SK-N-SH (cell line): ENCODE results near the gene KICS2. TPM values are rescaled to one million over a fixed set of nuclear protein-coding genes. Genes with fewer than 3 reads are reported as not detected.

Experiments
- CTCF ChIA-PET: fragments of 300-600, 350-600 bp; formaldehyde crosslinking; extraction: SDS; loops from one replicate; lab custom pipeline; 2021; lab: Yijun Ruan, JAX
- POLR2A ChIA-PET: fragments of 350-600 bp; sonication (Branson Sonifier 250); formaldehyde crosslinking; extraction: SDS; loops from one replicate; lab custom pipeline; 2020; ENCODE audit warnings: antibody characterized with exemption, inconsistent platforms; lab: Yijun Ruan, JAX
- DNase-seq: peaks from one replicate; pipeline ENCODE4 v3.0.0; 2012
- H2AFZ ChIP-seq: fragments of 200-600 bp; sonication (generic); 2 replicates; pipeline ENCODE4 v1.8.1; 2016; ENCODE audit warnings: antibody characterized with exemption, mild to moderate bottlenecking, low read depth
- H3F3A ChIP-seq: fragments of 200-600 bp; sonication (generic); replicated peaks from 2 replicates; pipeline ENCODE3; 2016; ENCODE audit warnings: antibody characterized with exemption, mild to moderate bottlenecking; ENCODE audit not compliant: insufficient read depth
- H3K27ac ChIP-seq, 2 experiments: fragments of 200-500 bp in 1 of 2; fragments of 200-600 bp in 1 of 2; sonication (Bioruptor generic) in 1 of 2; sonication (generic), shearing (Covaris generic) in 1 of 2; 2 replicates each; pipeline versions ENCODE4 v1.5.1 to v1.6.1; 2014 to 2016; ENCODE audit warnings: low read depth in 2 of 2, inconsistent platforms in 1 of 2, low read length in 1 of 2, mild to moderate bottlenecking in 1 of 2, mixed read lengths in 1 of 2
- H3K27me3 ChIP-seq: fragments of 200-600 bp; sonication (generic), shearing (Covaris generic); 2 replicates; pipeline ENCODE4 v1.6.1; 2016; ENCODE audit warnings: mixed run types; ENCODE audit not compliant: insufficient read depth
- H3K36me3 ChIP-seq, 2 experiments: fragments of 200-500 bp in 1 of 2; fragments of 200-600 bp in 1 of 2; sonication (Bioruptor generic) in 1 of 2; sonication (generic) in 1 of 2; replicated peaks in 1 of 2; 2 replicates each; pipeline versions ENCODE3 to v1.5.1; 2014 to 2016; ENCODE audit warnings: low read length in 1 of 2, mild to moderate bottlenecking in 1 of 2; ENCODE audit not compliant: insufficient read depth in 2 of 2, control insufficient read depth in 1 of 2
- H3K4me1 ChIP-seq, 2 experiments: fragments of 200-500 bp in 1 of 2; fragments of 200-600 bp in 1 of 2; sonication (Bioruptor generic) in 1 of 2; sonication (generic), shearing (Covaris generic) in 1 of 2; 2 replicates each; pipeline versions ENCODE4 v1.5.1 to v1.6.1; 2014 to 2016; ENCODE audit warnings: low read depth in 1 of 2, low read length in 1 of 2, mixed run types in 1 of 2; ENCODE audit not compliant: insufficient read depth in 2 of 2, control insufficient read depth in 1 of 2
- H3K4me2 ChIP-seq: fragments of 200-600 bp; sonication (generic), shearing (Covaris generic); 2 replicates; pipeline ENCODE4 v1.6.1; 2017; ENCODE audit warnings: mixed run types
- H3K4me3 ChIP-seq, 2 experiments: fragments of 200-500 bp in 1 of 2; fragments of 200-600 bp in 1 of 2; sonication (Bioruptor generic) in 1 of 2; sonication (generic), shearing (Covaris generic) in 1 of 2; 2 replicates each; pipeline versions ENCODE4 v1.5.1 to v1.8.1; 2014 to 2016; ENCODE audit warnings: low read depth in 2 of 2, inconsistent platforms in 1 of 2, low read length in 1 of 2, mild to moderate bottlenecking in 1 of 2, mixed read lengths in 1 of 2, moderate library complexity in 1 of 2
- H3K79me2 ChIP-seq: fragments of 200-600 bp; sonication (generic); 2 replicates; pipeline ENCODE4 v1.8.1; 2017; ENCODE audit warnings: mild to moderate bottlenecking; ENCODE audit not compliant: insufficient read depth
- H3K9ac ChIP-seq: fragments of 200-600 bp; sonication (generic); 2 replicates; pipeline ENCODE4 v1.6.1; 2017; ENCODE audit warnings: mixed run types
- H3K9me2 ChIP-seq: fragments of 200-600 bp; sonication (generic); 2 replicates; pipeline ENCODE4 v1.6.1; 2017; ENCODE audit warnings: mixed run types
- H3K9me3 ChIP-seq: fragments of 200-600 bp; sonication (generic); 2 replicates; pipeline ENCODE4 v1.6.1; 2017; ENCODE audit warnings: mixed run types, mild to moderate bottlenecking, moderate library complexity
- H4K20me1 ChIP-seq: fragments of 200-600 bp; sonication (generic); 2 replicates; pipeline ENCODE4 v1.6.1; 2017; ENCODE audit warnings: mild to moderate bottlenecking, mixed run types; ENCODE audit not compliant: insufficient read depth
- CTCF ChIP-seq: fragments of 200-600 bp; sonication (generic); IDR thresholded peaks from 2 replicates; pipeline ENCODE4 v1.6.1; 2017; ENCODE audit warnings: antibody characterized with exemption, mild to moderate bottlenecking, moderate library complexity
- EP300 ChIP-seq, 2 experiments: IDR thresholded peaks; 2 replicates each; pipeline versions ENCODE4 v1.4.0 to v1.6.1; 2012; ENCODE audit warnings: borderline replicate concordance in 1 of 2, low read depth in 1 of 2, low read length in 1 of 2
- EZH2phosphoT487 ChIP-seq: fragments of 200-600 bp; sonication (generic); IDR thresholded peaks from 2 replicates; pipeline ENCODE4 v1.6.1; 2017; ENCODE audit warnings: low read depth, mixed run types, mild to moderate bottlenecking, antibody characterized with exemption, moderate library complexity, borderline replicate concordance
- FOSL2 ChIP-seq: IDR thresholded peaks from 2 replicates; pipeline ENCODE4 v1.4.0; 2012; ENCODE audit warnings: low read depth, mild to moderate bottlenecking, moderate library complexity, borderline replicate concordance
- FOXJ3 ChIP-seq: sonication (generic); formaldehyde crosslinking; IDR thresholded peaks from 2 replicates; pipeline ENCODE4 v1.5.1; 2020; ENCODE audit warnings: mild to moderate bottlenecking, missing genetic modification reagents
- MEF2A ChIP-seq: IDR thresholded peaks from 2 replicates; pipeline ENCODE4 v1.4.0; 2012; ENCODE audit warnings: low read depth, borderline replicate concordance
- NRF1 ChIP-seq: IDR thresholded peaks from 2 replicates; pipeline ENCODE4 v1.6.1; 2012; ENCODE audit warnings: low read depth, mild to moderate bottlenecking, low read length
- RAD21 ChIP-seq: IDR thresholded peaks from 2 replicates; pipeline ENCODE4 v1.6.1; 2012; ENCODE audit warnings: mild to moderate bottlenecking, low read length
- RXRA ChIP-seq: IDR thresholded peaks from 2 replicates; pipeline ENCODE4 v1.4.0; 2012; ENCODE audit warnings: low read depth, mild to moderate bottlenecking, borderline replicate concordance
- SIN3A ChIP-seq: IDR thresholded peaks from 2 replicates; pipeline ENCODE4 v1.6.1; 2012; ENCODE audit warnings: low read depth, mild to moderate bottlenecking, low read length, moderate library complexity, borderline replicate concordance
- TAF1 ChIP-seq: IDR thresholded peaks from 2 replicates; pipeline ENCODE4 v1.6.1; 2012; ENCODE audit warnings: low read depth, mild to moderate bottlenecking, low read length, moderate library complexity, borderline replicate concordance
- TCF12 ChIP-seq: IDR thresholded peaks from 2 replicates; pipeline ENCODE4 v1.4.0; 2012
- USF1 ChIP-seq: IDR thresholded peaks from 2 replicates; pipeline ENCODE4 v1.4.0; 2012; ENCODE audit warnings: low read depth, borderline replicate concordance
- WGBS: methylation state at CpG from one replicate; pipeline ENCODE4 v1.1.6; 2017; ENCODE audit warnings: low lambda C conversion rate; 5-methylcytosine and 5-hydroxymethylcytosine counted together
- polyA plus RNA-seq, 3 experiments: library from polyadenylated mRNA; depleted of rRNA; stranded (reverse); fragments of >200 nt; gene quantifications; 2 replicates each; pipeline ENCODE4 v1.2.3, GENCODE V29; 2012
- TF ChIP-seq, protein P1 (sequence below): IDR thresholded peaks from 2 replicates; pipeline ENCODE4 v1.6.1; 2012; ENCODE audit warnings: mild to moderate bottlenecking, low read depth, low read length, moderate library complexity

The KICS2 gene
- polyA plus RNA-seq, 1 of the 3 experiments (the other 2 are of a cell fraction): 4.1 TPM

GRCh38 chr12:64220046-64220445 lies 2.0 kb downstream of the KICS2 start:
- no peak for DNase-seq
- Histone ChIP-seq H3K27ac (no peak overlapping the region; a peak in 1 of 4 replicates), H3F3A (no peaks in the 10 kb centered on the region), H3K4me3 (no peak overlapping the region), H3K9me3 (no peaks in the 10 kb centered on the region), H3K9ac (no peak overlapping the region), H3K9me2 (no peaks in the 10 kb centered on the region), H3K27me3 (no peaks in the 10 kb centered on the region), H3K36me3 (peaks cover 3% of the 10 kb centered on the region in 2 experiments), H4K20me1 (no peaks in the 10 kb centered on the region), H3K4me2 (no peak overlapping the region), H2AFZ (no peak overlapping the region), H3K4me1 (peaks cover 8 to 12% of the 10 kb centered on the region in 2 experiments; a peak in 3 of 4 replicates), H3K79me2 (peaks cover 9% of the 10 kb centered on the region)
- POLR2A ChIA-PET: no interaction called here
- TF ChIP-seq EZH2phosphoT487 (no peak), CTCF (no peak), TCF12 (no peak)
- TF ChIP-seq, protein P1, sequence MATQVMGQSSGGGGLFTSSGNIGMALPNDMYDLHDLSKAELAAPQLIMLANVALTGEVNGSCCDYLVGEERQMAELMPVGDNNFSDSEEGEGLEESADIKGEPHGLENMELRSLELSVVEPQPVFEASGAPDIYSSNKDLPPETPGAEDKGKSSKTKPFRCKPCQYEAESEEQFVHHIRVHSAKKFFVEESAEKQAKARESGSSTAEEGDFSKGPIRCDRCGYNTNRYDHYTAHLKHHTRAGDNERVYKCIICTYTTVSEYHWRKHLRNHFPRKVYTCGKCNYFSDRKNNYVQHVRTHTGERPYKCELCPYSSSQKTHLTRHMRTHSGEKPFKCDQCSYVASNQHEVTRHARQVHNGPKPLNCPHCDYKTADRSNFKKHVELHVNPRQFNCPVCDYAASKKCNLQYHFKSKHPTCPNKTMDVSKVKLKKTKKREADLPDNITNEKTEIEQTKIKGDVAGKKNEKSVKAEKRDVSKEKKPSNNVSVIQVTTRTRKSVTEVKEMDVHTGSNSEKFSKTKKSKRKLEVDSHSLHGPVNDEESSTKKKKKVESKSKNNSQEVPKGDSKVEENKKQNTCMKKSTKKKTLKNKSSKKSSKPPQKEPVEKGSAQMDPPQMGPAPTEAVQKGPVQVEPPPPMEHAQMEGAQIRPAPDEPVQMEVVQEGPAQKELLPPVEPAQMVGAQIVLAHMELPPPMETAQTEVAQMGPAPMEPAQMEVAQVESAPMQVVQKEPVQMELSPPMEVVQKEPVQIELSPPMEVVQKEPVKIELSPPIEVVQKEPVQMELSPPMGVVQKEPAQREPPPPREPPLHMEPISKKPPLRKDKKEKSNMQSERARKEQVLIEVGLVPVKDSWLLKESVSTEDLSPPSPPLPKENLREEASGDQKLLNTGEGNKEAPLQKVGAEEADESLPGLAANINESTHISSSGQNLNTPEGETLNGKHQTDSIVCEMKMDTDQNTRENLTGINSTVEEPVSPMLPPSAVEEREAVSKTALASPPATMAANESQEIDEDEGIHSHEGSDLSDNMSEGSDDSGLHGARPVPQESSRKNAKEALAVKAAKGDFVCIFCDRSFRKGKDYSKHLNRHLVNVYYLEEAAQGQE: no peak
- 97% methylated on average over 3 of the region's 3 CpGs for WGBS
- CTCF ChIA-PET: interaction anchor here (2.7 kb wide), 1 partner anchor 36 kb away, joined by 7 read pairs; no protein-coding TSS in a partner anchor

GRCh38 chr12:64219145-64219544 lies 3.0 kb downstream of the KICS2 start:
- H3K4me2 ChIP-seq: no peak overlapping the region
- DNase-seq: no peak
- peaks cover 9% of the 10 kb centered on the region for H3K79me2 ChIP-seq
- no peaks in the 10 kb centered on the region for H3K9me2 ChIP-seq
- no peaks in the 10 kb centered on the region for H3F3A ChIP-seq
- H3K36me3 ChIP-seq: peaks cover 5% of the 10 kb centered on the region in 2 experiments
- H3K9ac ChIP-seq: no peak overlapping the region
- no peaks in the 10 kb centered on the region for H3K27me3 ChIP-seq
- POLR2A ChIA-PET: no interaction called here
- H3K4me3 ChIP-seq: no peak overlapping the region; a peak in 1 of 4 replicates
- H4K20me1 ChIP-seq: no peaks in the 10 kb centered on the region
- no peaks in the 10 kb centered on the region for H3K9me3 ChIP-seq
- H2AFZ ChIP-seq: no peak overlapping the region
- H3K27ac ChIP-seq: no peak overlapping the region
- 88% methylated on average over 2 of the region's 2 CpGs for WGBS
- CTCF ChIA-PET: interaction anchor here (0.7 to 2.7 kb wide), 3 partner anchors 14 to 393 kb away, joined by 3 to 7 read pairs (median 4); no protein-coding TSS in a partner anchor
- H3K4me1 ChIP-seq: peaks cover 8 to 12% of the 10 kb centered on the region in 2 experiments; a peak in 3 of 4 replicates
- TF ChIP-seq NRF1 (no peak), RXRA (no peak), USF1 (no peak), TAF1 (no peak), FOXJ3 (CRISPR knock-in tag) (no peak), SIN3A (no peak), FOSL2 (no peak), CTCF (no peak), MEF2A (no peak), EZH2phosphoT487 (no peak), RAD21 (no peak), EP300 (IDR thresholded peaks at IDR 0.05; ENCODE audit: borderline replicate concordance in 1 of 2, low read depth in 1 of 2, low read length in 1 of 2) (no peak)
